Ovary (tissue), 9 donors: Measurements from ENCODE around the gene INPP5B. TPM values are rescaled to one million over a fixed set of nuclear protein-coding genes. Genes with fewer than 3 reads are reported as not detected.

Source experiments
- DNase-seq, 5 donors: peaks; one replicate each; pipeline ENCODE4 v3.0.0-alpha.2; 2019 to 2020
- H3K27ac ChIP-seq, 2 donors: fragments of 200-600 bp; one replicate each; pipeline versions ENCODE4 v1.5.1 to v1.8.0; 2019 to 2022
- H3K27me3 ChIP-seq: fragments of 200-600 bp; one replicate; pipeline ENCODE4 v1.8.0; 2022
- H3K36me3 ChIP-seq: fragments of 200-600 bp; sonication (generic); one replicate; pipeline ENCODE4 v1.5.1; 2019
- H3K4me1 ChIP-seq: one replicate; pipeline ENCODE4 v1.8.1; 2013; ENCODE audit warnings: mild to moderate bottlenecking, moderate library complexity; ENCODE audit not compliant: insufficient read depth
- H3K4me3 ChIP-seq: fragments of 200-600 bp; sonication (generic); one replicate; pipeline ENCODE4 v1.5.1; 2017
- H3K9me3 ChIP-seq, 2 donors: fragments of 200-600 bp in 1 of 2; sonication (generic) in 1 of 2; one replicate each; pipeline versions ENCODE4 v1.5.1 to v1.8.1; 2013 to 2019; ENCODE audit warnings: mild to moderate bottlenecking in 1 of 2, moderate library complexity in 1 of 2
- CTCF ChIP-seq, 3 donors: fragments of 450-650 bp in 2 of 3; fragments of 200-600 bp in 1 of 3; IDR thresholded peaks; one replicate each; pipeline versions ENCODE4 v1.5.1 to v1.8.0; 2016 to 2022; ENCODE audit warnings: antibody characterized with exemption in 3 of 3, mild to moderate bottlenecking in 1 of 3
- EP300 ChIP-seq: sonication (generic); formaldehyde crosslinking; IDR thresholded peaks from one replicate; pipeline ENCODE4 v1.6.1; 2017; ENCODE audit warnings: antibody characterized with exemption
- POLR2A ChIP-seq: fragments of 450-650 bp; IDR thresholded peaks from one replicate; pipeline ENCODE4 v1.6.1; 2017; ENCODE audit warnings: antibody characterized with exemption, mild to moderate bottlenecking, moderate library complexity
- WGBS, 3 donors: extraction: QIAGEN DNeasy Blood & Tissue Kit in 1 of 3; methylation state at CpG; one replicate each; pipeline versions ENCODE4 v1.1.5 to v1.1.7; 2013 to 2017; 5-methylcytosine and 5-hydroxymethylcytosine counted together
- intact Hi-C, 4 donors: fragments of 100-400 bp; cut with DNase I; formaldehyde crosslinking; loops; one replicate each; pipeline versions ENCODE4 v1.11.0 to v1.15.1; 2022 to 2023
- polyA plus RNA-seq, 2 donors: library from polyadenylated mRNA; stranded (reverse); fragments of 200-250 nt in 1 of 2; fragments of 350-450 nt in 1 of 2; fragmentation: Illumina TruSeq in 1 of 2; extraction: RNeasy Lipid Tissue Mini Kit (QIAGEN cat#74804) in 1 of 2; gene quantifications; one replicate each; pipeline ENCODE4 v1.2.3, GENCODE V29; 2013 to 2014
- total RNA-seq, 7 donors: library from RNA; depleted of rRNA in 2 of 7; stranded (reverse); fragments of >200 nt in 2 of 7; fragmentation: NEBNext Ultra II Directional in 3 of 7; extraction: Animal tissue kit (Norgen Biotek cat#: 25700) in 3 of 7; gene quantifications; one replicate each; pipeline versions ENCODE4 v1.1.0 to v1.2.4, GENCODE V29; 2016 to 2023
- donor health status: DM: no; HTN: no; CAD: no; lungs with moderate emphysema.
- donor health status: DM: no; HTN: no; CAD: no.
- donor health status: Bipolar disorder and iron deficiency.
- donor health status: DM: yes; HTN: yes; CAD: no.
- donor health status: DM: no; HTN: no; CAD: no.
- donor health status: DM: yes; HTN: yes; CAD: no.

Gene INPP5B
- total and polyA plus RNA-seq, 9 donors = 23.2 to 68.5 (median 33.5) TPM

GRCh38 chr1:37884145-37884544 lies 62.7 kb downstream of the INPP5B start:
- TF ChIP-seq POLR2A = no peak
- TF ChIP-seq CTCF (IDR thresholded peaks at IDR 0.05) = no peak
- no peak for TF ChIP-seq EP300
- no peaks in the 10 kb centered on the region for H3K36me3 ChIP-seq
- intact Hi-C loops = loop anchor here in 1 of 4 donors (10.0 kb wide), 1 partner anchor 91 kb away; no protein-coding TSS in a partner anchor
- H3K27me3 ChIP-seq = no peaks in the 10 kb centered on the region
- no peak overlapping the region for H3K4me3 ChIP-seq
- no peaks in the 10 kb centered on the region for H3K9me3 ChIP-seq
- 85 to 92% (median 87%) methylated on average over 3 of the region's 3 CpGs for WGBS, 3 donors
- no peak overlapping the region for H3K27ac ChIP-seq
- no peak for DNase-seq
- H3K4me1 ChIP-seq = no peaks in the 10 kb centered on the region

GRCh38 chr1:37883671-37884070 lies 63.2 kb downstream of the INPP5B start:
- intact Hi-C loops = loop anchor here in 1 of 4 donors (10.0 kb wide), 1 partner anchor 91 kb away; no protein-coding TSS in a partner anchor
- no peaks in the 10 kb centered on the region for H3K9me3 ChIP-seq
- WGBS, 3 donors = 75 to 81% (median 77%) methylated on average over 5 of the region's 5 CpGs
- DNase-seq = no peak
- no peak overlapping the region for H3K4me3 ChIP-seq
- TF ChIP-seq POLR2A (no peak), CTCF (IDR thresholded peaks at IDR 0.05) (no peak), EP300 (no peak)
- H3K4me1 ChIP-seq = no peaks in the 10 kb centered on the region
- no peaks in the 10 kb centered on the region for H3K27me3 ChIP-seq
- H3K27ac ChIP-seq = no peak overlapping the region
- H3K36me3 ChIP-seq = no peaks in the 10 kb centered on the region

- Histone ChIP-seq H3K4me1 (no peaks in the 10 kb centered on the region), H3K36me3 (no peaks in the 10 kb centered on the region), H3K4me3 (no peak overlapping the region), H3K27ac (no peak overlapping the region), H3K27me3 (no peaks in the 10 kb centered on the region), H3K9me3 (no peaks in the 10 kb centered on the region)
- no peak for TF ChIP-seq EP300
- no peak for TF ChIP-seq POLR2A
- no peak for TF ChIP-seq CTCF (IDR thresholded peaks at IDR 0.05)
- WGBS, 3 donors = 91 to 94% (median 91%) methylated on average over 4 of the region's 4 CpGs
- no peak for DNase-seq
- intact Hi-C loops = loop anchor here in 1 of 4 donors (10.0 kb wide), 1 partner anchor 95 kb away; no protein-coding TSS in a partner anchor
Observed at GRCh38 chr1:37879865-37880264, 67.0 kb downstream of the INPP5B start.

GRCh38 chr1:37878071-37878470 lies 68.8 kb downstream of the INPP5B start:
- Histone ChIP-seq H3K36me3 (no peaks in the 10 kb centered on the region), H3K9me3 (no peaks in the 10 kb centered on the region), H3K27ac (no peak overlapping the region), H3K4me1 (no peaks in the 10 kb centered on the region), H3K4me3 (no peak overlapping the region), H3K27me3 (no peaks in the 10 kb centered on the region)
- 84 to 94% (median 88%) methylated on average over 6 of the region's 6 CpGs for WGBS, 3 donors
- no peak for DNase-seq
- intact Hi-C loops = no loop called here
- no peak for TF ChIP-seq CTCF (IDR thresholded peaks at IDR 0.05)
- TF ChIP-seq POLR2A = no peak
- no peak for TF ChIP-seq EP300
